HT1080 (cell line): Measurements from ENCODE around the gene ZNF362. TPM values are rescaled to one million over a fixed set of nuclear protein-coding genes. Genes with fewer than 3 reads are reported as not detected.

Experiments
- DNase-seq: peaks from one replicate; pipeline ENCODE4 v3.0.0-alpha.2; 2015; ENCODE audit warnings: low read depth
- total RNA-seq: library from RNA; depleted of rRNA; stranded (reverse); fragments of >200 nt; shearing (Covaris generic); gene quantifications from 2 replicates; pipeline ENCODE4 v1.2.3, GENCODE V29; 2014

Gene ZNF362
- total RNA-seq, 1 experiment from 2014 or later = 8.6 TPM

- no peak for DNase-seq
These were observed 11.3 kb downstream of the ZNF362 start for GRCh38 chr1:33267468-33268205.

GRCh38 chr1:33268457-33268856 lies 12.2 kb downstream of the ZNF362 start:
- DNase-seq = no peak

GRCh38 chr1:33268927-33269610 lies 12.8 kb downstream of the ZNF362 start:
- DNase-seq = no peak

- DNase-seq = no peak
These were observed 13.3 kb downstream of the ZNF362 start for GRCh38 chr1:33269621-33270020.

GRCh38 chr1:33270379-33270778 lies 14.1 kb downstream of the ZNF362 start:
- DNase-seq = no peak

- DNase-seq = no peak
These were observed 14.6 kb downstream of the ZNF362 start for GRCh38 chr1:33270808-33271465.

GRCh38 chr1:33271666-33272505 lies 15.6 kb downstream of the ZNF362 start:
- no peak for DNase-seq

- DNase-seq = no peak
These were observed 16.2 kb downstream of the ZNF362 start for GRCh38 chr1:33272509-33272908.

- DNase-seq = no peak
These were observed 16.6 kb downstream of the ZNF362 start for GRCh38 chr1:33272930-33273329.

- DNase-seq = no peak
These were observed 17.1 kb downstream of the ZNF362 start for GRCh38 chr1:33273406-33273805.

- DNase-seq = no peak
These were observed 17.7 kb downstream of the ZNF362 start for GRCh38 chr1:33273961-33274371.

- DNase-seq = no peak
These were observed 18.2 kb downstream of the ZNF362 start for GRCh38 chr1:33274446-33274845.

- no peak for DNase-seq
These were observed 18.9 kb downstream of the ZNF362 start for GRCh38 chr1:33275195-33275594.

- DNase-seq = no peak
These were observed 19.6 kb downstream of the ZNF362 start for GRCh38 chr1:33275706-33276572.

- DNase-seq = no peak
These were observed 20.4 kb downstream of the ZNF362 start for GRCh38 chr1:33276573-33277298.

- no peak for DNase-seq
These were observed 21.3 kb downstream of the ZNF362 start for GRCh38 chr1:33277488-33278084.

- DNase-seq = no peak
These were observed 23.9 kb downstream of the ZNF362 start for GRCh38 chr1:33280091-33280661.

- no peak for DNase-seq
These were observed 25.4 kb downstream of the ZNF362 start for GRCh38 chr1:33281554-33282303.
